HEK293 (cell line): Measurements from ENCODE around the gene BOC.

Experiments used
- CTCF ChIA-PET: fragments of 350-600 bp; formaldehyde crosslinking; extraction: SDS; loops from one replicate; lab custom pipeline; 2021; ENCODE audit warnings: antibody characterized with exemption; lab: Yijun Ruan, JAX
- POLR2A ChIA-PET: fragments of 300-600 bp; formaldehyde crosslinking; extraction: SDS; loops from one replicate; lab custom pipeline; 2020; ENCODE audit warnings: antibody characterized with exemption, inconsistent platforms; lab: Yijun Ruan, JAX
- H3K27ac ChIP-seq: fragments of 200-500 bp; sonication (Bioruptor generic); 2 replicates; pipeline ENCODE4 v1.5.1; 2014; ENCODE audit warnings: low read depth, low read length, control low read depth, inconsistent platforms; ENCODE audit errors: extremely low read depth
- H3K36me3 ChIP-seq, 2 experiments: fragments of 200-500 bp in 1 of 2; sonication (Bioruptor generic) in 1 of 2; 1 replicate in 1 of 2; 2 replicates in 1 of 2; pipeline ENCODE4 v1.5.1; 2014 to 2017; ENCODE audit warnings: inconsistent platforms in 2 of 2, low read length in 2 of 2; ENCODE audit not compliant: control insufficient read depth in 2 of 2, insufficient read depth in 1 of 2
- H3K4me1 ChIP-seq: fragments of 200-500 bp; sonication (Bioruptor generic); 2 replicates; pipeline ENCODE4 v1.5.1; 2014; ENCODE audit warnings: mild to moderate bottlenecking, low read length, inconsistent platforms; ENCODE audit not compliant: control insufficient read depth, insufficient read depth
- H3K4me3 ChIP-seq: 2 replicates; pipeline ENCODE4 v1.5.1; 2011; ENCODE audit warnings: low read depth, mild to moderate bottlenecking, control low read depth, low read length, moderate library complexity
- H3K9me3 ChIP-seq: fragments of 200-500 bp; sonication (Bioruptor generic); 2 replicates; pipeline ENCODE4 v1.5.1; 2014; ENCODE audit warnings: low read depth, low read length, inconsistent platforms; ENCODE audit not compliant: control insufficient read depth, insufficient read depth
- ELK4 ChIP-seq: IDR thresholded peaks from 2 replicates; pipeline ENCODE4 v1.6.1; 2011; ENCODE audit warnings: mild to moderate bottlenecking, low read depth, low read length, borderline replicate concordance
- KLF7 ChIP-seq: fragments of 450-650 bp; formaldehyde crosslinking; IDR thresholded peaks from 2 replicates; pipeline ENCODE4 v1.5.1; 2016; ENCODE audit warnings: missing biosample characterization, missing genetic modification characterization, borderline replicate concordance
- OSR2 ChIP-seq: fragments of 450-650 bp; formaldehyde crosslinking; IDR thresholded peaks from 2 replicates; pipeline ENCODE4 v1.5.1; 2016; ENCODE audit warnings: missing biosample characterization, missing genetic modification characterization
- SETDB1 ChIP-seq: IDR thresholded peaks from one replicate; pipeline ENCODE4 v1.6.1; 2017; ENCODE audit warnings: mild to moderate bottlenecking, low read length, moderate library complexity, mixed read lengths; ENCODE audit not compliant: insufficient read length
- TSHZ1 ChIP-seq: fragments of 450-650 bp; formaldehyde crosslinking; IDR thresholded peaks from 2 replicates; pipeline ENCODE4 v1.5.1; 2016; ENCODE audit warnings: missing biosample characterization, missing genetic modification characterization, borderline replicate concordance
- ZBTB6 ChIP-seq: fragments of 450-650 bp; formaldehyde crosslinking; IDR thresholded peaks from 2 replicates; pipeline ENCODE4 v1.5.1; 2017; ENCODE audit warnings: missing biosample characterization, missing genetic modification characterization
- ZIC2 ChIP-seq: fragments of 450-650 bp; formaldehyde crosslinking; IDR thresholded peaks from 2 replicates; pipeline ENCODE4 v1.5.1; 2016; ENCODE audit warnings: missing biosample characterization, missing genetic modification characterization
- ZNF138 ChIP-seq: fragments of 450-650 bp; formaldehyde crosslinking; IDR thresholded peaks from 2 replicates; pipeline ENCODE4 v1.5.1; 2016; ENCODE audit warnings: missing biosample characterization, missing genetic modification characterization, borderline replicate concordance
- ZNF16 ChIP-seq: fragments of 450-650 bp; formaldehyde crosslinking; IDR thresholded peaks from 2 replicates; pipeline ENCODE4 v1.5.1; 2016; ENCODE audit warnings: low read depth, missing biosample characterization, missing genetic modification characterization
- ZNF280D ChIP-seq: fragments of 450-650 bp; formaldehyde crosslinking; IDR thresholded peaks from 2 replicates; pipeline ENCODE4 v1.5.1; 2016; ENCODE audit warnings: missing biosample characterization, missing genetic modification characterization
- ZNF354C ChIP-seq: fragments of 450-650 bp; formaldehyde crosslinking; IDR thresholded peaks from 2 replicates; pipeline ENCODE4 v1.5.1; 2016; ENCODE audit warnings: missing biosample characterization, missing genetic modification characterization, low read depth, borderline replicate concordance
- ZNF398 ChIP-seq: fragments of 450-650 bp; formaldehyde crosslinking; IDR thresholded peaks from 2 replicates; pipeline ENCODE4 v1.5.1; 2017; ENCODE audit warnings: missing biosample characterization, missing genetic modification characterization
- ZNF518A ChIP-seq: fragments of 450-650 bp; formaldehyde crosslinking; conservative IDR thresholded peaks from 2 replicates; pipeline ENCODE4 v1.5.1; 2016; ENCODE audit warnings: low read depth, missing biosample characterization, missing genetic modification characterization
- ZNF530 ChIP-seq: fragments of 450-650 bp; formaldehyde crosslinking; IDR thresholded peaks from 2 replicates; pipeline ENCODE4 v1.5.1; 2016; ENCODE audit warnings: low read depth, missing biosample characterization, missing genetic modification characterization
- ZNF654 ChIP-seq: fragments of 450-650 bp; formaldehyde crosslinking; IDR thresholded peaks from 2 replicates; pipeline ENCODE4 v1.5.1; 2016; ENCODE audit warnings: low read depth, missing biosample characterization, missing genetic modification characterization
- ZNF701 ChIP-seq: fragments of 450-650 bp; formaldehyde crosslinking; IDR thresholded peaks from 2 replicates; pipeline ENCODE4 v1.5.1; 2016; ENCODE audit warnings: missing biosample characterization, missing genetic modification characterization
- ZNF747 ChIP-seq: fragments of 450-650 bp; formaldehyde crosslinking; IDR thresholded peaks from 2 replicates; pipeline ENCODE4 v1.5.1; 2016; ENCODE audit warnings: missing biosample characterization, missing genetic modification characterization
- ZXDB ChIP-seq: fragments of 450-650 bp; formaldehyde crosslinking; IDR thresholded peaks from 2 replicates; pipeline ENCODE4 v1.5.1; 2016; ENCODE audit warnings: missing biosample characterization, missing genetic modification characterization

BOC gene

GRCh38 chr3:113279686-113280085 is 68.3 kb downstream of the BOC start:
- CTCF ChIA-PET, result interaction anchor here (1.2 kb wide), 1 partner anchor 8 kb away, joined by 4 read pairs; no protein-coding TSS in a partner anchor
- Histone ChIP-seq H3K4me3 (no peak overlapping the region), H3K9me3 (no peaks in the 10 kb centered on the region), H3K36me3 (peaks cover 0 to 41% of the 10 kb centered on the region in 2 experiments; a peak in 1 of 3 replicates), H3K27ac (no peak overlapping the region), H3K4me1 (no peaks in the 10 kb centered on the region)
- POLR2A ChIA-PET, result no interaction called here
- TF ChIP-seq ZNF280D (tag by site-specific recombination) (no peak), KLF7 (no peak), ELK4 (no peak), ZXDB (tag by site-specific recombination) (no peak), TSHZ1 (tag by site-specific recombination) (no peak), ZNF398 (tag by site-specific recombination) (no peak), ZNF530 (tag by site-specific recombination) (no peak), ZNF518A (tag by site-specific recombination) (no peak), ZNF747 (no peak), ZNF138 (tag by site-specific recombination) (no peak), SETDB1 (no peak), ZNF701 (no peak), ZNF654 (tag by site-specific recombination) (no peak), ZNF16 (tag by site-specific recombination) (no peak), OSR2 (tag by site-specific recombination) (no peak), ZIC2 (tag by site-specific recombination) (no peak), ZBTB6 (no peak), ZNF354C (tag by site-specific recombination) (no peak)
